NCI-H2171 treated with DMSO at 0.1 percent for 48 hours (cell line): Measurements from ENCODE around the gene EZH1.
"Not testable (repeated sequence)": the region's sequence is repeated elsewhere in the genome, so short reads cannot be mapped to it uniquely, and the experiment has no call there.

Source experiments
- DNase-seq: peaks from one replicate; lab custom pipeline; 2025; lab: John Stamatoyannopoulos, UW

The EZH1 gene

DNA sequence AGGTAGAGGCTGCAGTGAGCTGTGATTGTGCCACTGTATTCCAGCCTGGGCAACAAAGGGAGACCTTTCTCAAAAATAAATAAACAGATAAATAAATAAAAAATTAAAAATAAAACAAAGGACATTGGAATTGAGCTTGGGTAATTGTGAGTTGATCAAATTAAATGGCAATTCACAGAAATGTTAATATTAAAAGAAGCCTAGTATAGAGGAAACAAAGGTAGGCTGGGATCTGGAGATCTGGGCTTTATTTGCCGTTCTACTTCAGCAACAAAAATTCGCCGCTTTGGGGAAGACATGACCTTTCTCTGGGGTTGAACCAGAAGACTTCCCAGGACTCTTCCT lies 28.1 kb upstream of the EZH1 start:
- DNase-seq: no peak

DNA sequence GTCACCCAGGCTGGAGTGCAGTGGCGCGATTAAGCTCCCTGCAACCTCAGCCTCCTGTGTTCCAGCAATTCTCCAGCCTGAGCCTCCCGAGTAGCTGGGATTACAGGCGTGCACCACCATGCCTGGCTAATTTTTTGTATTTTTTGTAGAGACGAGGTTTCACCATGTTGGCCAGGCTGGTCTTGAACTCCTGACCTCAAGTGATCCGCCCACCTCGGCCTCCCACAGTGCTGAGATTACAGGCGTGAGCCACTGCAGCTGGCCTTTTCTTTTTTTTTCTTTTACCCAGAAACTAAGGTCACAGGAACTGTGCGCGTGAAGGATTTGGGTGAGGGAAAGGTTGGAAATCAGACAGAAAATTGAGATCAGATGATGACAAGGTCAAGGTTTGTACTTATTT lies 25.1 kb upstream of the EZH1 start:
- not testable (repeated sequence) for DNase-seq

DNA sequence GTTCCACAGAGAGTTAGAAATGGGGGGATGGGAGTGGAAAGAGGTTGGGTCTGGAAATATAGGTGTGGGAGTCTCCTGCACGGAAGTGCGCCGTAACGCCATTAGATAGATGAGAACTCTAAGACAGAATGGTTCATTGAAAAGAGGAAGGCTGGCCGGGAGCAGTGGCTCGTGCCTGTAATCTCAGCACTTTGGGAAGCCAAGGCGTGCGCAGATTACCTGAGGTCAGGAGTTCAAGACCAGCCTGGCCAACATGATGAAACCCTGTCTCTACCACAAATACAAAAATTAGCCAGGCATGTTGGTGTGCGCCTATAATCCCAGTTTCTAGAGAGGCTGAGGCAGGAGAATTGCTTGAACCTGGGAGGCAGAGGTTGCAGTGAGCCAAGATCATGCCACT lies 23.2 kb upstream of the EZH1 start:
- not testable (repeated sequence) for DNase-seq

DNA sequence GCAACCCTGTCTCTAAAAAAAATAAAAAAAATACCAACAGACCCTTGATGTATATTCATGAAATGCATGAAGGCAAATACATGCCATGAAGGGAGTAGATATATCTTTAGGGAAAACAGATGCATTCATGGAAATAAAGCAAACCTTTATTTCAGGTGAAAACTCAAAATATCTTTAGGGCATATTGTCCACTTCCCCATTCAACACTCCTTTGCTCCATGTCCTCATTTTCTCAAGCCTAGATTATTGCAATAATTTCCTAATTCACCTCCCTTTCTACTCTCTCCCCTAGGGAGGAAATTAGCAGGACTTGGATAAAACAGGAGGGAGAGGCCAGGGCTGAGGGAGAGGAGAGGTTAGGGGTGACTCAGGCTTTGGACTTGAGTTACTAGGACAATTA lies 22.7 kb upstream of the EZH1 start:
- DNase-seq: no peak

DNA sequence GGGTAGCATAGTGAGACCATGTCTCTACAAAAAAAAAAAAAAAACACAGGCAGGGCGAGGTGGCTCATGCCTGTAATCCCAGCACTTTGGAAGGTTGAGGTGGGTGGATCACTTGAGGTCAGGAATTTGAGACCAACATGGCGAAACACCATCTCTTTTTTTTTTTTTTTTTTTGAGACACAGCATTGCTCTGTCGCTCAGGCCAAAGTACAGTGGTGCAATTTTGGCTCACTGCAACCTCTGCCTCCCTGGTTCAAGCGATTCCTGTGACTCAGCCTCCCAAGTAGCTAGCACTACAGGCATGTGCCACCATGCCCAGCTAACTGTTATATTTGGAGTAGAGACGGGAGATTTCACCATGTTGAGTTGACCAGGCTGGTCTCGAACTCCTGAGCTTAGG lies 21.3 kb upstream of the EZH1 start:
- no peak for DNase-seq

DNA sequence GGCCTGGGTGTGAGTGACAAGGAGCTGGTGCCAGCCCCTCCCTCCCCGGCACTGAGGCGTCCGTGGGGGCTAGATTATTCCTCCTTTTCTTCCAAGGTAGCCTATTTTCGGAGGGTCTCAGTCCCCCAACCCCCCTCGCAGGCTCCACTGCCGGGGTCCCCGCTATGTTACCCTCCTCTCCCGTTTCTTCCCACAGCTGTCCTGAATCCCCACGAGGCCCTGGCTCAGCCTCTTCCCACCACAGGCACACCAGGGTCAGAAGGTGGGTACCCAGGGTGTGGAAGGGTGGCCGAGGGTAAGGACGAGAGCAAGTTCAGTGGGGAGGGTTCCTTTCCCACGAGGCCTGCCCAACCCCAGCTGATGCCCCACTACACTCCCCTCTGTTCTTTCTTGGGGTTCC lies 16.8 kb upstream of the EZH1 start:
- DNase-seq: no peak

DNA sequence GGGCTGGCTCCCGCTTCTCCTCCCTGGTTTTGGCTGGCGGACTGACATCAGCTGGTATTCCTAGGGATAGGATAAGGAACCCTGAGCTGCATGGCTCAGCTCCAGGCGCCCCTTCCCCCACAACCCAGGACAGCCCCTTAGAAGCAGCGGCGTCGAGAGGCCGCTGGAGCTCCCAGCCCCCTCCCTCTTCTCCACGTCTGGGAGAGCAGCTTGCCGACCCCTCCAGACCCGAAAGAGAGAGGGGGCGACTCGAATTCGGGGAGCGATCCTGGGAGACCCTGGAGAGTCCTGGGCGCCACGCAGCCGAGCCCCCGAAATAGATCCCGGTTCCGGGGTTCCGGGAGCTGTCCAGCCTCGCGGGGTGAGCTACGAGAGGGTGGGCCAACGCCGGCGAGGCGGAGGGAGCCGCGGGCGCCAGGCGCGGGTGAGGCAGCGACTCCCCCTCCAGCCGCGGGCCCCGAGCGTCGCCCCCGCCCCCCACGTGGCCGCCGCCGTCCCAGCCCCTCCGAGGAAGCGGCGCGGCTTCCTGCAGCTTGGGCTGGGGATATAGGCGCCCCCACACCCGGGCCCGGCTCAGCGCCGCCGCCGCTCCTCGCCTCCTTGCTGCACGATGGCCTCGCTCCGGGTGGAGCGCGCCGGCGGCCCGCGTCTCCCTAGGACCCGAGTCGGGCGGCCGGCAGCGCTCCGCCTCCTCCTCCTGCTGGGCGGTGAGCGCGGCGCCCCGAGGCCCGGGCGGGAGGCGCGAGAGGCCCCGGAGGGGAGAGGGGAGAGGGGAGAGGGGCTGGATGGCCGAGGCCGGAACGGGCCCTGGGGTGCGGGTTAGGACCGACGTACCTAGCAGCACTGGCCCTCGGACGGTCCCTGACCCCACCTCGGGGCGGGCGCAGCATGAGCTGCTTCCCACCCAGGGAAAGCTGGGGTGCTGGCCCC lies 16.1 kb upstream of the EZH1 start, which contains the start of gene RAMP2:
Gene RAMP2, plus strand, starts transcription at position 576 of the 930 bp plus-strand sequence. Its CDS starts 35 bp downstream, at position 611.
- peak; percentile 16 for DNase-seq

DNA sequence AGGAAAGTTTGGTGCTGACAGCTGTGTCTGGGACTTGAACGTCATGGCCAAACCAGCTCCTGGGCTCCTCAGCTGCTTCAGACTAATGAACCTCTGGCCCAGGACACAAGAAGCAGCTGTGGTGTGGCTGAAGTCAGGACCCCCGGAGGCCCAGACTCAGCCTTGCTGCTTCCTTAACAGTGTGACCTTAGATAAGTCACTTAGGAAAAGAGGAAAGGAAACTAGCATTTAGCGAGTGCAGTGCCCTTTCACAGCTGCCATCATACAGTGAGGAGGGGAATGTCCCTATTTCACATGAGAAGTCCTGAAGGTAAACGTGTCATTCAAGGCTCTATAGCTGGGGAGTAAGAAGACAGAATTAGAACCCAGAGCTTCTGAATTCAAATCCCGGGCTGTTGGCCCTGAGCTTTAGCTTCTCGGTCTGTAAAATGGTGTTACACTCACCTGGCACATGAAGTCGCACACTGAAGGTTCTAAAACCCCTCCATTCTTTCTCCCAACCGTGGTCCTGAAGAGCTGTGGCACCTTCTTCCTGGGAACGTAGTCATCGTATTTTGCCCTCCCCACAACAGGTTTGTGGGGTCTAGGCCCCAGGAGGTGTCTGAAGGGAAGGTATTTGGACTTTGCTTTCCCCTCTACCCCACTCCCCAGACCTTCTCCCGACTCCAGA lies 15.3 kb upstream of the EZH1 start:
- no peak for DNase-seq

DNA sequence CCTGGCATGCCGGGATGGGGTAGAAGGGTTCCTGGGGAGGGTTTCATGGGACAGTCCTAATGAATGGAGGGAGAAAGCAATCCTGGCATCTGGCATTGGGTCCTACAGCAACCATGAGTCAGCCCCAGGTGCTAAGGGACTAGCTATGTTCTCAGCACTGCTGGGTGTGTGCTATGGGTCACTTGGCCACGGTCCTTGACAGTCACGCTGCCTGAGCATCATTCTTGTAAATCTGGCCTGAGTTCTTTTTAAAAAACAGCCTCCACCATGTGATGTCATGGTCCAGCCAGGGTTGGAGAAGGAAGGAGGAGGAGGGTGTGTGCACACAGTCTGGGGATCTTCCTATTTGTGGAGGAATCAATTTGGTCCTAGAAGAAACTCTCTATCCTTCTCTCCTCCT lies 9.9 kb upstream of the EZH1 start:
- DNase-seq: no peak

DNA sequence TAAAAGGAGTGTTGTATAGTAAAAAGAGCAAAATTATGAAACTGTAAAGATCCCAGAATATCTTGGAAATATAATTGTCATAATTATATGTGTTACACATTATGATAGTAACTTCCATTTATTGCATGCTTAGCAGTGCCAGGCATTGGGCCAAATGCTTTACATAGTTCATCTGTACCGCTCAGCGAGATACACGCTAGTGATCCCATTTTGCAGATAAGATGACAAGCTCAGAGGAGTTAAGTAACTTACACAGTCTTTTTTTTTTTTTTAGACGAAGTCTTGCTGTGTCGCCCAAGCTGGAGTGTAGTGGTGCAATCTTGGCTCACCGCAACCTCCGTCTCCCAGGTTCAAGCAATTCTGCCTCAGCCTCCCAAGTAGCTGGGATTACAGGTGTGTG lies 6.8 kb upstream of the EZH1 start:
- DNase-seq: no peak

DNA sequence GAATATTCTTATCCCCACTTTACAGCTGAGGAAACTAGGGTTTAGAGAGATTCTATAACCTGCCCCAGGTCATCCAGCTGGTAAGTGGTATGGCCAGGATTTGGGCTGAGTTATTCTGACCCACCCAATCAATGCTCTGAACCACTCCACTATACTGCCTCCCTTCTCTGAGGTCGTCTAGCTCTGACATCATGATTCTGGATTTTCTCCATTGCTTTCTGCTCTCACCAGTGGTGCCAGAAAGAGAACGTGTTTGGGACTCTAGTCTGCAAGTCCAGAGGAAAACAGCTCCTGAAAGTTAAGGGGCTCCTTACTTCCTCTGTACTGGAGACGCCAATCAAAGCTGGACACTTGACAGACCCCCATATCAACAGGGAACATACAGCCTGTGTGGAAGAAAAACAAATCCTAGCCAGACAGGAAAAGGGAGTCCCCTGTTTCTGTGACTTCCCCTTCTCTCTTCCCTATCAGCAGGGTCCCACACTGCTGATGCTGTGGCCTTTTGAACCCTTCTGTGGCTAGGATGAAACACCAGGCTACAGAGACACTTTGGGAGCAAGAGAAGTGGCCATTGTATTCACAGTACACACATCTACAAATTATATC lies 6.0 kb upstream of the EZH1 start:
- DNase-seq: no peak

DNA sequence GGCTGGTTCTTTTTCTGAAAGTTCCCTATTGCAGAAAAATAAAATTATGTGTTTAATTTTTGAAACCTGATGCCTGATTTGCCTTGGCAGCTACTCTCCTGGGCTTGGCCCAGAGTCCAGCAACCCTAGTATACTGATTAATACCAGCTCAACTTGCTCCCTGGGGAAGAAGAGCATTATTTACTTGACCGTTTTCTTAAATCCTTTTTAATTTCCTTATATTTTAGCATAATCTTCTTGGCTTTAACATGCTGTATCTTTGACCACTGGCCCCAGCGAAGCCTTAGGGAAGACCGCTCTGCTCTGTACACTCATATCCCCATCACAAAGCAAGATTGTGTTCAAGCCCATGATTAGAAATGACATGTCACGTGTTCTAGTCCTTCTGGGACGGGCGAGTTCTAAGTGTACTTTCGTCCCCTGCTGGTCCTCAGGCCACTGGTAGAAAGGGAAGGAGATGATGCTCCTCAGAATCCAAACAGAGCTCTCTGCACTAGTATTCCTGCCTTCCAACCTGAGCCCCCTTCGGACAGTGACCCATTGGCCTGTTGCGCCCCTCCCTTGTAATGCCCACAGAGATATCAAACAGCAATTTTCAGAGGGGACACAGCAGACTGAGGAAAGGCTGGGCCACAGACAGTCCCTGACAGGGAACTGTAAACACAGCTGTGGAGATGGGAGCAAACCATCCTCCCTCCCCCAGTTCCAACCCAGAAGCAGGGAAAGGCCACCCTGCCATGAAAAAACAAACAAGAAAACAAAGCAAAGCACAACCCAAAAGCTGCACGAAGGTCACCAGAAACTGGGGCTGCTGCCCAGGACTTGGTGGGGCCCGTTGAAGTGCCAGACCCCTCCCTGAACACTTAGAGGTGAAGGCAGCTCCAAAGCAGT lies 4.3 kb upstream of the EZH1 start:
- no peak for DNase-seq

DNA sequence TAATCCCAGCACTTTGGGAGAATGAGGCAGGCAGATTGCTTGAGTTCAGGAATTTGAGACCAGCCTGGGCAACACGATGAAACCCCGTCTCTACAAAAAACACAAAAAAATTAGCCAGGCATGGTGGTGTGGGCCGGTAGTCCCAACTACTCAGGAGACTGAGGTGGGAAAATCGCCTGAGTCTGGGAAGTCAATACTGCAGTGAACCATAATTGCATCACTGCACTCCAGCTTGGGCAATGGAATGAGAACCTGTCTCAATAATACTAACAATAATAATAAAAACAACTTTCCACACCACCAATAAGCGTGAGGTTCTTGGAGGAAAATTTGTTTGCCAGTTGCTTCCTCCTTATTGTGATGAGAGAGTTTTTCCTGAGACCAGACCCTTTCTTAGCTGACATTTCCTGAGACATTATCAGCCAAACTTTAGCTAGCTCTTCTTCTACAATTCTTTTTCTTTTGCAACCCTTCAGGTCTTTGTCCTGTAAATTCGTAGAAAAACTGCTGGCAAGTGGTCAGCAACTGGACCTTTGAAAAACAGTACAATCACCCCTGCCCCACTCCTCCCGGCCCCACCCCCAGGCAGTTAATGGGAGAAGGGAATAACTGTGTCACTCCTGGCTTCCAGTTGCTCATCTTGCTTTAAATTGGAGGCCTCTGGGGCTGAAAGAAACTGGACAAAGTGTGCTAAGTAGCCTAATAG lies 3.5 kb upstream of the EZH1 start:
- no peak for DNase-seq

DNA sequence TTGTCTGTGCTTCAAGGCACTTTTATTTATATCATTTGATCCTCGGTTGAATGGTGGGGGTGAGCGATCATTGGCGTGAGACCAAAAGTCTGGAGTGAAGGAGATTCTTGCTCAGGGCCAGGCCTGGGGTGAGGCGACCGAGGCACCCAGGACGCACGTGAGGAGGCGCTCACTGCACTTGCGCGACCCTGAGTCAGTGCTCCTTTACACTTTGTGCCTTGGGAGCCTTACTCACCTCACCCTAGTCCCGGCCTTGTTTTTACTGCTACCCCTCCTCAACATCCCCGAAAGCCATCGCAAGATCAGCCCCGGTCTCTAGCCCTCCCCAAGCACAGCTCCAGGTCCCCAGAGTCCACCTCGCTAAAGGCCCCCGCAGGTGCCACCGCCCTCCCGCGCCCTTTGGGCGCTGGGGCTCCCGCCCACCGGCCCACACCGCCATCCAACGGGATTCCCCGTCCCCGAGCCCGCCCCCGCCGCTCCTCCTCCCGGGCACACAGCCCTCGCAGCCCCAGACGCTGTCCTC lies 496 bp downstream of the EZH1 start:
- peak; percentile 87 for DNase-seq

DNA sequence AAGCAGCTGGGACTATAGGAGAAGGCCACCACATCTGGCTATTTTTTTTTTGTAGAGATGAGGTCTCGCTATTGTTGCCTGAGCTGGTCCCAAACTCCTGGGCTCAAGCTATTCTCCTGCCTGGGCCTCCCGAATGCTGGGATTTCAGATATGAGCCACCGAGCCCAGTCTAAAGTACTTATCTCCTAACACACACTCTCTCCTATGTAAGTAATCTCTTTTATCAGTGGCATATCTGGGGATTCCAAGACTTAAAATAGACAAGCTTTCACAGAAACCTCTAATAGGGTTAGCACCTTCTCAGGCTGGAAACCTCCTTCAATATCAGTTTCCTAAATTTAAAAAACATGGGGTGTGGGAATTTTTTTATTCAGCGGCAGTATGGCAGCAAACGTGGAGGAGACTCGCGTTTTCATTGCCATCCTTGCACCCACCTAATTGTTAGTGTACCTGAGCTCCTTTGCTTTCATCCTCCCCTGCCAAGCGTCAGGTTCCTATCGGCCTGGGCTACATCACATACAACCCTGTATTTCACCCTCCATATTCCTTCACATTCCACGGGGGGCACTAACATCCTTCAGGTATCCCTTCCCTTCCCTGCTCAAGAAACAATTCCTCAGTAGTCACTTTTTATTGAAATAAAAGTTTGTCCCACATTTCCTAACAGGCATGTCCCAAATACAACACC lies 1.1 kb downstream of the EZH1 start:
- DNase-seq: peak; percentile 64

DNA sequence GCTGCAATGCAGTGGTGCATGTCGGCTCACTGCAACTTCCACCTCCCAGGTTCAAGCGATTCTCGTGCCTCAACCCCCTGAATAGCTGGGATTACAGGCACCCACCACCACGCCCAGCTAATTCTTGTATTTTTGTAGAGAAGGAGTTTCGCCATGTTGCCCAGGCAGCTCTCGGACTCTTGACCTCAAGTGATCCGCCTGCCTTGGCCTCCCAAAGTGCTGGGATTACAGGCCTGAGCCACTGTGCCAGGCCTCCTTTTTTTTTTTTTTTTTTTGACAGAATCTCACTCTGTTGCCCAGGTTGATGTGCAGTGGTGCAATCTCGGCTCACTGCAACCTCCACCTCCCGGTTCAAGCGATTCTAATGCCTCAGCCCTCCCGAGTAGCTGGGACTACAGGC lies 1.9 kb downstream of the EZH1 start:
- DNase-seq: not testable (repeated sequence)

DNA sequence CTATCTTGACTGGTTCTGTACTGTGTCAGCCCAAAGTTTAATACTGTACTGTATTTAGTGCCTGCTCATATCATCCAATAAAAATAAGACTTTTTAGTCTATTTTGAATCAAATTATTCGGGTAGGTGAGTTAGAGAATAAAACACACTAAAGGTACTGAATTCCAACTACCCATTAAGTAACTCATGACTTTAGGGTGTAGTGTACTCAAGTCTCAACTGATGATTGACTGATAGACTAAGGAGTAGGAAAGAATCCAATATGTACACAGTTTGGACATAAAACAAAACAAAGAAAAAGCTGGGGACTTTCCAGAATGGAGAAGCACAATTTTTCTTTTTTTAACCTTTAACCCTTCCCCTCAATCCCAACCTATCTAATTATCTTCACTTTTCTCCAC lies 4.1 kb downstream of the EZH1 start:
- no peak for DNase-seq

DNA sequence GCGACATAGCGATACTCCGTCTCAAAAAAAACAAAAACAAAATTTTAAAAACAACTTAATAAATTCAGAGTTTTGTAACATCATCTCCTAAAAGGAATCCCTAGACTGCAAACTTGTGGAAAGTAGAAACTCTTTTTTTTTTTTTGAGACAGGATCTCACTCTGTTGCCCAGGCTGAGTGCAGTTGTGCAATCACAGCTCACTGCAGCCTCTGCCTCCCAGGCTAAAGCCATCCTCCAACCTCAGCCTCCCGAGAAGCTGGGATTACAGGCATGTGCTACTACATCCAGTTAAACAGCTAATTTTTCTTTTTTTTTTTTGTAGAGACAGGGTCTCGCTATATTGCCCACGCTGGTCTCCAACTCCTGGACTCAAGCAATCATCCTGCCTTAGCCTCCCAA lies 19.7 kb downstream of the EZH1 start:
- no peak for DNase-seq

DNA sequence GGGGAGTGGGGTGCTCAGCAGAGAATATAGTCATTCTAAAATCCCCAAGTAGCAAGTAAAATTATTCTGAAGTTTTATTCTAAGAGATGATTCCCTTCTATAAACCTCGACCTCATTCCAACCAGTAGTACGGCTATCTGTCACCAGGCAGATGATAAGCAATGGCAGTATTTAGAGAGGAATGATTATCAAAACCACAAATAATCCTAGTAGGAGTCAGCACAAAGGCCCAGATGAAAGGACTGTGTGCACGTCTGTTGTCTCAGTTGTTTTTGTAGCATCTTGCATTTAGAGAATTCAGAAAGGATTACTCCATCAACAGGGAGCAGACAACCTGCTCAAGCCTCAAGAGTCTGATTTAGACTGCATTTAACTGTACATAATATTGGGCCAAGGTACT lies 21.2 kb downstream of the EZH1 start:
- no peak for DNase-seq

DNA sequence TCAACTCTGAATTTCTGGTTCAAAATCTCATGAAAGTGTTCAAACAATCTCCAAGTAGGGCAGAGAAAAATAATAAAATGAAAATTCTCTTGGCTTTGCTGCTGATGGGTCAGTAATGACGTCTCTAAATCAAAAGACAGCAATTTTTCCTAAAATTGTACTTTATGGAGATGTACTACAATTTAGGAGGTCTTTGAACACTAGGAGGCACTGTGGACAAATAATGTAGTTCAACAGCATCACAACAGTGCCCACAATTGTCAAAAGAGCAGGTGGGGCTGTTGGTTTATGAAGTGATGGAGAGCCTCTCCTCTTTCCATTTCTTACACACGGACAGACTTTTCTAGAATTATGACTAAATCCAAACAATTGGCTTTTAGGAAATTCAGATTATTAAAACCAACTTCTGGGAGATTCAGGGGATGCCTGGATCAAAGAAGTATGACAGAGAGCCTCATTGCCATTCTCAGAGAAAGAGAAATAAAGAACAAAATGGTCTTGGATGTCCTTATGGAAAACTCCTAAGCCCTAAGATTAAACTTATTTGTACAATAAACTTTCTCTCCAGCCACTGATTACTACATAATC lies 23.8 kb downstream of the EZH1 start:
- peak; percentile 58 for DNase-seq
